ENCODE measurements around the gene ZNF76.

DNA sequence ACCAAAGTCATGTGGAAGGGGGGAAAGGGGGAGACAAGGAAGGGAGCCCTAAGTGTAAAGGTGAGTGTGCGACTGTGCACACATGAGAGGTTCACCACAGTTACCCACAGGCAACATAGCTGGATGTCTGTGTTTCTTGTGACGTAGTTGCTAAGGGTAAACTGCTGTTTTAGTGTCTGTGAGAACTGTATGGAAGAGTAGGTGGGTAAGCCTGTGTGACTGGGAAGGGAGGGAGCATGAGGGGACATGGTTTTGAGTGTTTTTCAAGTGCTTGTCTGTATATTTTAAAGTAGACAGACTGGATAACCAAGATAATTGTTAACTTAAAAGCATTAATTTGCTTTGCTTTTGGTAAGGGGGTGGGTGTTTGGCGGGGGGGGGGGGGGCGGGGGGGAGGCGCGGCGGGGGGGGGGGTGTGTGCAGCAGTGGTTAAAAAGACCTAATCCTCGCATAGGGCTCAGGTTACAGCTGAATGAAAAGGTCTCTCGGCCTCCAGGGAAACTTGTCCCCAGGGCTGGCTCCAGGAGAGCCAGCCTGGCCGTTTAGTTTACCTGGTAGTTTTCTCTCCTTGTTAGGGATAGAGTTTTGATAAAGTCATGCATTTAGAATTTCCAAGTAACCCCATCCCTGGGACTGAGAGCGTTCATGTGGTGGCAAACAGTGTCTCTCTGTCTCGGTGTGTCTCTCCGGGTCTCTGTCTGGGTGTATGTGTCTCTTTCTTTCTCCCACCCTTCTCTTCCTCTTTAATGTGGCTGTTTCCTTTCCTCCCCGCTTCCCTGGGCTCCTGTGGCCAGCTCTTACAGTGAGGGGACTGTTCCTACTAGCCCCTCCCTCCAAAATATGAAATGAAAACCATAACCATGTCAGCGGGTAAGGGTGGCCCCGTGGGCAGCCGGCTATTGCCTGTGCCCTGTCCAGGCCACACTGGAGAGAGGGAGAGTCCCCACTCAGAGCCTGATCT, 42.4 kb upstream of the ZNF76 start:
- no peak for TF ChIP-seq CREB1 (IDR thresholded peaks at IDR 0.05)
- TF ChIP-seq EZH2 (IDR thresholded peaks at IDR 0.05; ENCODE audit: low read depth, low read length, severe bottlenecking): no peak
- TF ChIP-seq NRF1 (IDR thresholded peaks at IDR 0.05; ENCODE audit: low read depth, low read length): no peak
- no peak for TF ChIP-seq SIX5 (IDR thresholded peaks at IDR 0.05; ENCODE audit: low read depth, low read length)
- TF ChIP-seq CBX5 (IDR thresholded peaks at IDR 0.05; ENCODE audit: low read depth, low read length): no peak
- TF ChIP-seq POLR2A (IDR thresholded peaks at IDR 0.05; ENCODE audit: control extremely low read depth in 1 of 2, low read depth in 2 of 2, low read length in 2 of 2): no peak
- TF ChIP-seq BRCA1 (IDR thresholded peaks at IDR 0.05; ENCODE audit: low read depth, low read length): no peak
- no peak for TF ChIP-seq SIN3A (conservative IDR thresholded peaks at IDR 0.05 in 1 of 2, IDR thresholded peaks at IDR 0.05 in 1 of 2; ENCODE audit: low read depth in 1 of 2, low read length in 2 of 2)
